Activated CD4-positive, alpha-beta T cell treated with anti-CD3 and anti-CD28 coated beads, Interleukin-2, amount 10 ng/mL, durations not matched to agents 24 days and 14 days (primary cell): ENCODE results near the gene MEF2B. TPM values are rescaled to one million over a fixed set of nuclear protein-coding genes. Genes with fewer than 3 reads are reported as not detected.

ENCODE experiments used
- DNase-seq: peaks from one replicate; pipeline ENCODE4 v3.0.0; 2022
- H3K27ac Mint-ChIP-seq: one replicate; pipeline ENCODE4 v1.8.0; 2022; ENCODE audit warnings: mild to moderate bottlenecking, mixed read lengths
- H3K27me3 Mint-ChIP-seq: one replicate; pipeline ENCODE4 v1.8.0; 2022; ENCODE audit warnings: mixed read lengths
- H3K36me3 Mint-ChIP-seq: one replicate; pipeline ENCODE4 v1.8.0; 2022; ENCODE audit warnings: low read depth, mild to moderate bottlenecking, mixed read lengths
- H3K4me1 Mint-ChIP-seq: one replicate; pipeline ENCODE4 v1.8.0; 2021; ENCODE audit warnings: mixed read lengths
- H3K4me3 Mint-ChIP-seq: one replicate; pipeline ENCODE4 v1.8.0; 2022; ENCODE audit warnings: mild to moderate bottlenecking, moderate library complexity, mixed read lengths
- H3K9me3 Mint-ChIP-seq: one replicate; pipeline ENCODE4 v1.8.0; 2021; ENCODE audit warnings: mixed read lengths
- intact Hi-C: fragments of 100-400 bp; cut with micrococcal nuclease; formaldehyde crosslinking; loops from one replicate; pipeline ENCODE4 v1.15.1; 2023
- total RNA-seq: library from RNA; stranded (reverse); gene quantifications from 2 replicates; pipeline ENCODE4 v1.2.3, GENCODE V29; 2022

MEF2B gene
- total RNA-seq, 1 donor from 2014 or later: 2.9 TPM

DNA sequence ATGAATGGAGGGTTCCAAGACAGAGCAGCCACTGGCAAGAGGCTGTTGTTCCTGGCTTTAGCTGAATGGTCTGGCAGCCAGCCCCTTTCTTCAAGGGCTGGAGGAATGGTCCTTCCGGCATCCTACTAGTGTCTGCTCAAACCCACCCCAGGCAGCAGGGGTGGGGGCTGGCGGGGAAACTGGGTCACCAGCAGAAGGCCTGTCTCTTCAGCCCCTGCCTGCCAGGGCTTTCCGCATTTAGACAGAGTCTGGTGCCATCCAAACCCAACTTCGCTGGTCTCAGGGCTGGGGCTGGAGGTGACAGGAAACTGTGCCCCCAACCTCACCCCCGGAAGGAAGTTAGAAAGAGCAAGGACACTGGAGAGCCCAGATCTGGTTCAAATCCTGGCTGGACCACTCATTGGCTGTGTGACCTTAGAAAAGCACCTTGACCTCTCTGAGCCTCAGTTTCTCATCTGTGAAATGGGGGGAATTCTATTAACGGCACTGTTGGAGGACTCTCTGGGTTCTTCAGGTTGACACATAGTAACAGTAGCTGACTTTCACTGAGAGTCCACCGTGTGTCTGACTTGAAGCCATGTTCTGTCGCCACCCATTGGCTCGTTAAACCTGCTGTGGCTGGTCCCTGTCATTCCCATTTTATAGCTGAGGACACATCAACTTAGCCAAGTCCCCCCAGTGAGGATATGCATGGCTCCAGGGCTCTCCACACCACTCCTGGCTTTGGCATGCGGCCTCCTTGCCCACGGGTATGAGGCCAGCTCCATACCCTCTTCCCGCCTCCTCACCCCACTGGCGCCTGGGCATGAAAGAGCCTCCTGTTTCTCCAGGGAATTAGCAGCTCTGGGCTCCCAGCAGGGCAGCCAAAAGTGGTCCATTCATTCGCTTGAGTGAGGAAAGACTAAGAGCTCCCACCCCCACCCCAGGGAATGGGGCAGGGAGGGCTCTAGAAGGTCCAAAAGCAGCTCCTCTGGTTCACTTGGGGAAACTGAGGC, 35.6 kb upstream of the MEF2B start:
- H3K4me1 Mint-ChIP-seq: peaks cover 29% of the 10 kb centered on the region
- peaks cover 8% of the 10 kb centered on the region for H3K9me3 Mint-ChIP-seq
- H3K27ac Mint-ChIP-seq: no peak overlapping the region
- H3K36me3 Mint-ChIP-seq: peaks cover 8% of the 10 kb centered on the region
- no peak for DNase-seq
- H3K4me3 Mint-ChIP-seq: no peak overlapping the region
- H3K27me3 Mint-ChIP-seq: peaks cover 2% of the 10 kb centered on the region
- intact Hi-C loops: no loop called here

- DNase-seq: no peak
- Mint-ChIP-seq H3K36me3 (peaks cover 11% of the 10 kb centered on the region), H3K4me3 (peak overlapping the region; percentile 95), H3K4me1 (peaks cover 29% of the 10 kb centered on the region), H3K27ac (no peak overlapping the region), H3K27me3 (no peaks in the 10 kb centered on the region), H3K9me3 (peaks cover 8% of the 10 kb centered on the region)
- intact Hi-C loops: no loop called here
These were observed 34.1 kb upstream of the MEF2B start for GRCh38 chr19:19204181-19204580.

GRCh38 chr19:19203012-19203856, 33.2 kb upstream of the MEF2B start, which contains the start of gene NR2C2AP:
TSS of gene NR2C2AP (minus strand) at chr19:19203414. CDS start at chr19:19203060, 354 bp downstream.
- Mint-ChIP-seq H3K4me3 (peak within 1 kb of the TSS; percentile 95), H3K36me3 (peaks cover 17% of the 10 kb centered on the region), H3K27ac (peak within 1 kb of the TSS; percentile 90), H3K27me3 (no peaks in the 10 kb centered on the region), H3K4me1 (peaks cover 29% of the 10 kb centered on the region), H3K9me3 (peaks cover 8% of the 10 kb centered on the region)
- peak; percentile 98 for DNase-seq
- intact Hi-C loops: loop anchor here (1.0 to 2.0 kb wide), 2 partner anchors 11 to 64 kb away; partner anchors contain the start of genes BORCS8, RFXANK and TMEM161A

DNA sequence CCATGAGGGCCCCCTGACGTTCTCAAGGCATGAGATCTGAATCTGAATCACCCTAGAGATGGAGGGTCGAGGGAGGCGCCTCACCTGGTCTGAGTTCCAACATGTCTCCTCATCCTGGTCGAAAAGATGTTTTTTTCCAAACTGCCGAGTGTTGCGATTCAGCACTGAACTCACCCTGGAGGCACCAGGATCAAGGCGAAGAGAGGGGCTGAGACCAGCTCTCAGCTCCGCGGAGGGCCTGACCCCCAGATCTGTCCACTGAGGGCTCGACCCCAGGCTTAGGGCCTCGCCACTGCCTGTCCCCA, 32.6 kb upstream of the MEF2B start:
- Mint-ChIP-seq H3K27me3 (no peaks in the 10 kb centered on the region), H3K9me3 (peaks cover 6% of the 10 kb centered on the region), H3K4me1 (peaks cover 26% of the 10 kb centered on the region), H3K36me3 (peaks cover 20% of the 10 kb centered on the region), H3K27ac (peak overlapping the region; percentile 90), H3K4me3 (peak overlapping the region; percentile 95)
- DNase-seq: no peak
- intact Hi-C loops: loop anchor here (1.0 to 2.0 kb wide), 2 partner anchors 10 to 64 kb away; partner anchors contain the start of genes BORCS8, RFXANK and TMEM161A

DNA sequence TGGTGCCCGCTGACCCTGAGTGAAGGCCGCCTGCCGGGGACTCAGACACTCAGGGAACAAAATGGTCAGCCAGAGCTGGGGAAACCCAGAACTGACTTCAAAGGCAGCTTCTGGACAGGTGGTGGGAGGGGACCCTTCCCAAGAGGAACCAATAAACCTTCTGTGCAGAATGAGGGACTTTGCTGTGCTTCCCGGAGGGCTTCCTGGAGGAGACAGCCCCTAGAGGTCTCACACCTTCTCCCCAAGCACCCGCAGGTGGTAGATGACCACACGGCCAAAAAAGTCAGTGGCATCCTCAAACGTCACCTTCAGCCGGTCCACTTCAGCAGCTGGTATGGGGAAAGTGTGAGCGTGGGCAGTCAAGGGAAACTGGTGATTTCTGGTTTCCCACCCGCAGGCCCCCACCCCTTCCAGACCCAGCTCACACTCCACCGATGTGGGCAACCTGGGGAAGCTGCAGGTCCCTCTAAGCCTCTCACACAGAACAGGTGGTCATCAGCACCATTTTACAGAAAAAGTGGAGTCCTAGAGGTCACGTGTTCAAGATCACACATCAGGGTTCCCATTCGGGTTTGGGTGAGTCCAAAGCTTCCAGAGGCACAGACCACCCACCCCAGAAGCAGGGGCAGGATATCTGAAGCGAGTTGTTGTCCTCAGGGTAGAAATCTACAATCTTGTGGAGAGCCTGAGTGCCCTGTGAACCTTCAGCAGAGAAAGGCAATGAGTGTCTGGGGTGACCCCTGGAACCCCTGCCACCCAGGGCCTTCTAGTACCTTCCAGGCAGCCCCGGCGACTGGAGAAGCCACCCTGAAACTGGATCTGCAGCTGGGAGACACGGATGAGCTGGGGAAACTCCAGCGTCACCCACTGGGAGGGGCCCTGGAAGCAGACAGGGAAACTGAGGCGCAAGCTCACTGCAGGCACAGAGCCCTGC, 31.9 kb upstream of the MEF2B start:
- H3K9me3 Mint-ChIP-seq: no peaks in the 10 kb centered on the region
- DNase-seq: no peak
- intact Hi-C loops: loop anchor here (2.0 kb wide), 1 partner anchor 63 kb away; the partner anchor contains the start of gene TMEM161A
- peak overlapping the region; percentile 90 for H3K27ac Mint-ChIP-seq
- peak overlapping the region; percentile 95 for H3K4me3 Mint-ChIP-seq
- H3K4me1 Mint-ChIP-seq: peaks cover 19% of the 10 kb centered on the region
- peaks cover 22% of the 10 kb centered on the region for H3K36me3 Mint-ChIP-seq
- H3K27me3 Mint-ChIP-seq: no peaks in the 10 kb centered on the region

- Mint-ChIP-seq H3K9me3 (no peaks in the 10 kb centered on the region), H3K27me3 (no peaks in the 10 kb centered on the region), H3K27ac (peak overlapping the region; percentile 75), H3K36me3 (peaks cover 37% of the 10 kb centered on the region), H3K4me3 (peak overlapping the region; percentile 99), H3K4me1 (peaks cover 32% of the 10 kb centered on the region)
- no peak for DNase-seq
- intact Hi-C loops: loop anchor here (5.0 kb wide), 1 partner anchor 213 kb away; the partner anchor contains the start of gene GATAD2A
These were observed 23.9 kb upstream of the MEF2B start for GRCh38 chr19:19193926-19194325.

- Mint-ChIP-seq H3K9me3 (no peaks in the 10 kb centered on the region), H3K4me3 (peak overlapping the region; percentile 99), H3K4me1 (peaks cover 32% of the 10 kb centered on the region), H3K27ac (peak overlapping the region; percentile 98), H3K27me3 (no peaks in the 10 kb centered on the region), H3K36me3 (peaks cover 29% of the 10 kb centered on the region)
- no peak for DNase-seq
- intact Hi-C loops: loop anchor here (1.0 to 5.0 kb wide), 5 partner anchors 10 to 274 kb away; partner anchors contain the start of genes ARMC6, COPE, DDX49 and GATAD2A
These were observed 22.9 kb upstream of the MEF2B start for GRCh38 chr19:19192910-19193423.

- H3K27ac Mint-ChIP-seq: peak within 1 kb of the TSS; percentile 98
- peak within 1 kb of the TSS; percentile 99 for H3K4me3 Mint-ChIP-seq
- peak; percentile 100 for DNase-seq
- H3K9me3 Mint-ChIP-seq: no peaks in the 10 kb centered on the region
- peaks cover 32% of the 10 kb centered on the region for H3K4me1 Mint-ChIP-seq
- H3K27me3 Mint-ChIP-seq: no peaks in the 10 kb centered on the region
- peaks cover 27% of the 10 kb centered on the region for H3K36me3 Mint-ChIP-seq
- intact Hi-C loops: loop anchor here (1.0 to 5.0 kb wide), 5 partner anchors 11 to 273 kb away; partner anchors contain the start of genes ARMC6, COPE, DDX49 and GATAD2A
These were observed 22.2 kb upstream of the MEF2B start, which contains the start of the genes BORCS8 and RFXANK for GRCh38 chr19:19192078-19192882. TSS of gene BORCS8 (minus strand) at chr19:19192152. CDS start at chr19:19192117, 35 bp downstream. TSS of gene RFXANK (plus strand) at chr19:19192258. CDS start at chr19:19193947, 1,689 bp downstream.

DNA sequence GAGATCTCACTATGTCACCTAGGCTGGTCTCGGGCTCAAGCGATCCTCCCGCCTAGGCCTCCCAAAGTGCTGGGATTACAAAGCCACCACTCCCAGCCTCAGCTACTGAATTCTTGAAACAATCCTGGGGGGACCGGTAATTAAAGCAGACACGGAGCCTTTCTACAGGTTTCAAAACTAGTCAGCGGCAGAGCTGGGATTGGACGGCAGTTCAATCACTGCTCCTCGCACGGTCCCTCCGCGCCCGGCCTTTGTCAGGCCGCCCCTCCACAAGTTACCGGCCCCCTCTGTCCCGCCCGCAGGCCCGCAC, 21.7 kb upstream of the MEF2B start:
- H3K27me3 Mint-ChIP-seq: no peaks in the 10 kb centered on the region
- peak overlapping the region; percentile 98 for H3K27ac Mint-ChIP-seq
- intact Hi-C loops: loop anchor here (1.0 to 5.0 kb wide), 5 partner anchors 12 to 272 kb away; partner anchors contain the start of genes ARMC6, COPE, DDX49 and GATAD2A
- H3K36me3 Mint-ChIP-seq: peaks cover 25% of the 10 kb centered on the region
- peaks cover 32% of the 10 kb centered on the region for H3K4me1 Mint-ChIP-seq
- no peak for DNase-seq
- peak overlapping the region; percentile 99 for H3K4me3 Mint-ChIP-seq
- H3K9me3 Mint-ChIP-seq: no peaks in the 10 kb centered on the region

- H3K36me3 Mint-ChIP-seq: peaks cover 32% of the 10 kb centered on the region
- no peaks in the 10 kb centered on the region for H3K27me3 Mint-ChIP-seq
- H3K4me3 Mint-ChIP-seq: no peak overlapping the region
- H3K4me1 Mint-ChIP-seq: peaks cover 20% of the 10 kb centered on the region
- H3K27ac Mint-ChIP-seq: no peak overlapping the region
- intact Hi-C loops: no loop called here
- H3K9me3 Mint-ChIP-seq: peaks cover 6% of the 10 kb centered on the region
- DNase-seq: no peak
These were observed 16.7 kb upstream of the MEF2B start for GRCh38 chr19:19186742-19187141.

DNA sequence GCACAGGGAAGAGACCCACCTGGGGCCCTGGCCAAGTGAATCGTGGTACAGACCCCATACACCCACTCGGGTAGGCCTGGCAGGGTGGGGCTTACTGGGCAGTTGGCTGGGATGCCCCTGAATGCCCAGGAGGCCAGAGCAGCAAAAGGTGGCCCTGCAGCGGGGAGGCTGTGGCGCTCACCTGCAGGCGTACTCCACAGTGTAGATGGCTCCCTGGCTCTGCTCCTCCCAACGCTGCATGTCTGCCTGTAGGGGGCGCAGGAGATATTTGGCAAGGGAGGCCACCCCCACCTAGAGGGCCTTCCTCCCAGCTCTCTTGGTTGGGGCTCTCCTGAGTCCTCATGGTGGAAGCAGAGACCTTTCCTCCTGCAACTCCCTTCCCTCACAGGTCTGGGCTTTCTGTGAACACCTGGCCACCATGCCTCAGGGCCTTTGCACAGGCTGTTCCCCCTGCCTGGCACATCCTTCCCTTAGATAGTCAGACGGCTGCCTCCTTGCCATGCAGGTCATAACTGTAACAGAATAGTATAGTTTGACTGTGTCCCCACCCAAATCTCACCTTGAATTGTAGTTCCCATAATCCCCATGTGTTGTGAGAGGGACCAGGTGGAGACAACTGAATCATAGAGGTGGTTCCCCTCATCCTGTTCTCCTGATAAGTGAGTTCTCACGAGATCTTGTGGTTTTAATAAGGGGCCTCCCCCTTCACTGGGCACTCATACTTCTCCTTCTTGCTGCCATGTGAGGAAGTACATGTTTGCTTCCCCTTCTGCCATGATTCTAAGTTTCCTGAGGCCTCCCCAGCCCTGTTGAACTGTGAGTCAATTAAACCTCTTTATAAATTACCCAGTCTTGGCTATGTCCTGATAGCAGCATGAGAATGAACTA, 16.0 kb upstream of the MEF2B start:
- H3K4me1 Mint-ChIP-seq: peaks cover 17% of the 10 kb centered on the region
- intact Hi-C loops: no loop called here
- peaks cover 6% of the 10 kb centered on the region for H3K9me3 Mint-ChIP-seq
- H3K27me3 Mint-ChIP-seq: no peaks in the 10 kb centered on the region
- peak; percentile 88 for DNase-seq
- H3K27ac Mint-ChIP-seq: no peak overlapping the region
- peaks cover 33% of the 10 kb centered on the region for H3K36me3 Mint-ChIP-seq
- H3K4me3 Mint-ChIP-seq: no peak overlapping the region
